A549 (cell line): ENCODE results near the gene ATP2A2.

Experiments
- FOXS1 ChIP-seq: fragments of 250-450 bp; sonication (Bioruptor Pico); IDR thresholded peaks from 2 replicates; pipeline ENCODE4 v1.5.0; 2020; ENCODE audit warnings: mild to moderate bottlenecking, moderate library complexity
- HDAC2 ChIP-seq: fragments of 200-600 bp; sonication (generic); IDR thresholded peaks from 2 replicates; pipeline ENCODE4 v1.6.1; 2016
- MAFK ChIP-seq: fragments of 450-650 bp; IDR thresholded peaks from 2 replicates; pipeline ENCODE4 v1.6.1; 2014; ENCODE audit not compliant: partially characterized antibody
- POLR2A ChIP-seq: IDR thresholded peaks from 2 replicates; pipeline ENCODE4 v1.6.1; 2012; ENCODE audit warnings: mild to moderate bottlenecking, low read length
- POLR2AphosphoS2 ChIP-seq: conservative IDR thresholded peaks from 2 replicates; pipeline ENCODE4 v1.6.1; 2012; ENCODE audit warnings: low read length, improper control_type of control experiment, inconsistent platforms
- RFX5 ChIP-seq: fragments of 450-650 bp; IDR thresholded peaks from 2 replicates; pipeline ENCODE4 v1.7.1; 2014; ENCODE audit warnings: antibody characterized with exemption, mild to moderate bottlenecking, moderate library complexity
- SMC3 ChIP-seq: fragments of >200 bp; sonication (Bioruptor Twin); formaldehyde crosslinking; IDR thresholded peaks from 3 replicates; pipeline ENCODE4 v1.6.1; 2018; ENCODE audit warnings: inconsistent platforms
- SREBF2 ChIP-seq: fragments of 450-650 bp; IDR thresholded peaks from 2 replicates; pipeline ENCODE4 v1.6.1; 2014; ENCODE audit warnings: mild to moderate bottlenecking, moderate library complexity
- TFCP2L1 ChIP-seq: fragments of 250-450 bp; sonication (Bioruptor Pico); IDR thresholded peaks from 2 replicates; pipeline ENCODE4 v1.5.0; 2021; ENCODE audit warnings: mild to moderate bottlenecking
- TF ChIP-seq, protein P1 (sequence below): fragments of >200 bp; sonication (Bioruptor Twin); formaldehyde crosslinking; IDR thresholded peaks from 3 replicates; pipeline ENCODE4 v1.5.1; 2016
- TF ChIP-seq, protein P2 (sequence below): fragments of 150-350 bp; IDR thresholded peaks from 2 replicates; pipeline ENCODE4 v1.6.1; 2014; ENCODE audit warnings: low read depth, mild to moderate bottlenecking, low read length

DNA sequence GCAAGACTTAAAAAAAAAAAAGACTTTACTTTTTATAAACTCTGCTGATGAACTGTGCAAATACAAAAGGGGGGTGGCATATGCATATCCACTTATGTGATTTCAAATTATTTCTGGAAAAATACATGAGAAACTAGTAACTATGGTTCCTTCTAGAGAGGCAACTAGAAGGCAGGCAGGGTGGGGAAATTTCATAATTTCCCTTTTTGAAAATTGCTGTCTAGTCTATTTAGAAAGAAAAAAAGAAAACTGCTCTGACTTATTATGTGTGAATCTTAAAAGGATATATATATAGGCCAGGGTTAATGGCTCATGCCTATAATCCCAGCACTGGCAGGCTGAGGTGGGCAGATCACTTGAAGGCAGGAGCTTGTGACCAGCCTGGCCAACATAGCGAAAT lies 80.2 kb downstream of the ATP2A2 start:
- TF ChIP-seq POLR2A (no peak), TFCP2L1 (CRISPR knock-in tag) (no peak), SMC3 (no peak), POLR2AphosphoS2 (no peak), FOXS1 (CRISPR knock-in tag) (no peak), SREBF2 (no peak), MAFK (no peak), RFX5 (no peak), HDAC2 (no peak)
- TF ChIP-seq, protein P1, sequence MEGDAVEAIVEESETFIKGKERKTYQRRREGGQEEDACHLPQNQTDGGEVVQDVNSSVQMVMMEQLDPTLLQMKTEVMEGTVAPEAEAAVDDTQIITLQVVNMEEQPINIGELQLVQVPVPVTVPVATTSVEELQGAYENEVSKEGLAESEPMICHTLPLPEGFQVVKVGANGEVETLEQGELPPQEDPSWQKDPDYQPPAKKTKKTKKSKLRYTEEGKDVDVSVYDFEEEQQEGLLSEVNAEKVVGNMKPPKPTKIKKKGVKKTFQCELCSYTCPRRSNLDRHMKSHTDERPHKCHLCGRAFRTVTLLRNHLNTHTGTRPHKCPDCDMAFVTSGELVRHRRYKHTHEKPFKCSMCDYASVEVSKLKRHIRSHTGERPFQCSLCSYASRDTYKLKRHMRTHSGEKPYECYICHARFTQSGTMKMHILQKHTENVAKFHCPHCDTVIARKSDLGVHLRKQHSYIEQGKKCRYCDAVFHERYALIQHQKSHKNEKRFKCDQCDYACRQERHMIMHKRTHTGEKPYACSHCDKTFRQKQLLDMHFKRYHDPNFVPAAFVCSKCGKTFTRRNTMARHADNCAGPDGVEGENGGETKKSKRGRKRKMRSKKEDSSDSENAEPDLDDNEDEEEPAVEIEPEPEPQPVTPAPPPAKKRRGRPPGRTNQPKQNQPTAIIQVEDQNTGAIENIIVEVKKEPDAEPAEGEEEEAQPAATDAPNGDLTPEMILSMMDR = no peak
- TF ChIP-seq, protein P2, sequence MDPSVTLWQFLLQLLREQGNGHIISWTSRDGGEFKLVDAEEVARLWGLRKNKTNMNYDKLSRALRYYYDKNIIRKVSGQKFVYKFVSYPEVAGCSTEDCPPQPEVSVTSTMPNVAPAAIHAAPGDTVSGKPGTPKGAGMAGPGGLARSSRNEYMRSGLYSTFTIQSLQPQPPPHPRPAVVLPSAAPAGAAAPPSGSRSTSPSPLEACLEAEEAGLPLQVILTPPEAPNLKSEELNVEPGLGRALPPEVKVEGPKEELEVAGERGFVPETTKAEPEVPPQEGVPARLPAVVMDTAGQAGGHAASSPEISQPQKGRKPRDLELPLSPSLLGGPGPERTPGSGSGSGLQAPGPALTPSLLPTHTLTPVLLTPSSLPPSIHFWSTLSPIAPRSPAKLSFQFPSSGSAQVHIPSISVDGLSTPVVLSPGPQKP = no peak
